ENCODE results near the gene POMZP3. TPM values are rescaled to one million over a fixed set of nuclear protein-coding genes. Genes with fewer than 3 reads are reported as not detected.
"Not testable (repeated sequence)": the region's sequence is repeated elsewhere in the genome, so short reads cannot be mapped to it uniquely, and the experiment has no call there.

POMZP3 gene
- polyA plus RNA-seq, 3 donors, result 1.1 to 3.9 (median 2.2) TPM

DNA sequence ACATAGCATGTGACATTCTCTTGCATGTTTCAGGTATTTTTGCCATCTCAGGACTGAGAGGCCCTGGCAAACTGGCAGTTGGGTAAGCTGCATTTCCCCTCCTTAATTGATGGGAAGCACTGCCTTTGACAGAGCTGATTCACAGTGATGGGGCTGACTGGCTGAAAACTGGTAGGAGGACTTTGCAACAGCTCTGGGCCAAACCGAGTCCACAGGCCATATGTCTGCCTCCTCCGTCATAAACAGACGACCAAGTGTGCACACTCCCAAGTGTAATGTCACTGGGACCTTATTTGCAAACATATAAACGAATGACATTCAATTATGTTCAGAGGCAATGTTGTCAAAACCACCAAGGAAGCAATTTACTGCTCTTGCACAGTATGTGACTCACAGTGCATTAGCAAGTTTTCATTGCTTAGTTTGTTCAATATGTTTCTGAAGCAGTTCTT lies 56.7 kb downstream of the POMZP3 start:
- H3K4me2 ChIP-seq (replicated peaks; ENCODE audit: extremely low read depth, low read length, poor library complexity, severe bottlenecking); H3K4me3 Mint-ChIP-seq; H3K27ac ChIP-seq (ENCODE audit: low read depth in 1 of 2, low read length in 2 of 2); DNase-seq; H3K4me1 Mint-ChIP-seq; H3K79me2 ChIP-seq (ENCODE audit: insufficient read depth, low read length); H3K9me3 ChIP-seq (replicated peaks in 1 of 2; ENCODE audit: control insufficient read depth in 1 of 2, insufficient read depth in 1 of 2, low read length in 2 of 2); H3K4me3 ChIP-seq (replicated peaks in 1 of 3; ENCODE audit: low read depth in 2 of 3, low read length in 3 of 3); H4K20me1 ChIP-seq (ENCODE audit: insufficient read depth, low read length); H3K4me1 ChIP-seq (ENCODE audit: control insufficient read depth in 1 of 2, insufficient read depth in 2 of 2, low read length in 2 of 2); H3K9ac ChIP-seq (ENCODE audit: insufficient read depth, low read length, poor library complexity, severe bottlenecking); H3K27me3 Mint-ChIP-seq (ENCODE audit: low read depth in 3 of 3); intact Hi-C loops (cut with micrococcal nuclease); H3K27me3 ChIP-seq (ENCODE audit: control insufficient read depth in 2 of 2, insufficient read depth in 2 of 2, low read length in 2 of 2); H2AFZ ChIP-seq (ENCODE audit: insufficient read depth, low read depth, low read length, poor library complexity, severe bottlenecking): not testable (repeated sequence)
- peaks cover 0 to 14% of the 10 kb centered on the region in 2 donors for H3K36me3 ChIP-seq (replicated peaks in 1 of 2; ENCODE audit: control insufficient read depth in 1 of 2, insufficient read depth in 2 of 2, low read length in 2 of 2)
- peaks cover 13 to 31% of the 10 kb centered on the region in 2 donors for H3K36me3 Mint-ChIP-seq
- H3K9me3 Mint-ChIP-seq, result peaks cover 0 to 11% (median 6%) of the 10 kb centered on the region in 7 donors
- peak overlapping the region in 1 of 7 donors; percentile 68 for H3K27ac Mint-ChIP-seq
- WGBS (ENCODE audit: insufficient coverage), result 86% methylated on average over 4 of the region's 4 CpGs

DNA sequence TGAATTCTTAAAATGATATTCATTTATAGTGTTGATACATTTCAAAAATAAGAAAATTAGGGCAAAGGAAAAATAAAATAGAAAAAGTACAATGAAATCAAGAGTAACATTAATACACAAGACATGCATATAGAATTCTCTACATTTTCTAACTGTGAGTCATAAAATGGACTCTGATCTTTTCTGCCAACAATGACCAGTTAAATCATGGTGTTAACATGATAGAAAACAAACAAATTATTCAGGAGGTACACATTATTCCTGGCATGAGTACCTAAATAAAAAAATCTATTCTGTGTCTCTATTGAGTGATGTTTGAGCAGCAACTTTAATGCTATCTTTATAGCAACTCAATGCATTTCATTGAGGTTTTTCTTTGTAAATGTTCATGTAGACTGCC lies 58.3 kb downstream of the POMZP3 start:
- Mint-ChIP-seq H3K36me3 (peaks cover 16 to 31% of the 10 kb centered on the region in 2 donors), H3K9me3 (peaks cover 0 to 11% (median 8%) of the 10 kb centered on the region in 7 donors)
- peaks cover 0 to 14% of the 10 kb centered on the region in 2 donors for H3K36me3 ChIP-seq (replicated peaks in 1 of 2; ENCODE audit: control insufficient read depth in 1 of 2, insufficient read depth in 2 of 2, low read length in 2 of 2)
- H3K4me1 Mint-ChIP-seq; H3K4me3 ChIP-seq (replicated peaks in 1 of 3; ENCODE audit: low read depth in 2 of 3, low read length in 3 of 3); H3K27ac Mint-ChIP-seq; H3K9ac ChIP-seq (ENCODE audit: insufficient read depth, low read length, poor library complexity, severe bottlenecking); intact Hi-C loops (cut with micrococcal nuclease); H3K4me1 ChIP-seq (ENCODE audit: control insufficient read depth in 1 of 2, insufficient read depth in 2 of 2, low read length in 2 of 2); H3K27me3 ChIP-seq (ENCODE audit: control insufficient read depth in 2 of 2, insufficient read depth in 2 of 2, low read length in 2 of 2); H2AFZ ChIP-seq (ENCODE audit: insufficient read depth, low read depth, low read length, poor library complexity, severe bottlenecking); H3K4me2 ChIP-seq (replicated peaks; ENCODE audit: extremely low read depth, low read length, poor library complexity, severe bottlenecking); H3K27me3 Mint-ChIP-seq (ENCODE audit: low read depth in 3 of 3); H3K9me3 ChIP-seq (replicated peaks in 1 of 2; ENCODE audit: control insufficient read depth in 1 of 2, insufficient read depth in 1 of 2, low read length in 2 of 2); H3K79me2 ChIP-seq (ENCODE audit: insufficient read depth, low read length); H3K4me3 Mint-ChIP-seq; H3K27ac ChIP-seq (ENCODE audit: low read depth in 1 of 2, low read length in 2 of 2); DNase-seq; H4K20me1 ChIP-seq (ENCODE audit: insufficient read depth, low read length): not testable (repeated sequence)

DNA sequence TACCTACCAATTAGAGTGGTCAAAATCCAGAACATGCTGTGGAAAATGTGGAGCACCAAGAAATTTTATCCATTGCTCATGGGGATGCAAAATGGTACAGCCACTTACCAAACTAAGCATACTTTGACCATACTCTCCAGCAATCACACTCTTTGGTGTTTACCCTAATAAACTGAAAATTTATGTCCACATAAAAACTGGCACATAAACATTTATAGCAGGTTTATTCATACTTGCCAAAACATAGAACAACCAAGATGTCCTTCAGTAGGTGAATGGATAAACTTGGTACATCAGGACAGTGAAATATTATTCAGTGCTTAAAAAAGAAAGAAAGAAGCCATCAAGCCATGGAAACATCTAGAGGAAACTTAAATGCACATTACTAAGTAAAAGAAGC lies 59.3 kb downstream of the POMZP3 start:
- H3K27ac ChIP-seq (ENCODE audit: low read depth in 1 of 2, low read length in 2 of 2); H3K4me3 ChIP-seq (replicated peaks in 1 of 3; ENCODE audit: low read depth in 2 of 3, low read length in 3 of 3); H3K4me1 ChIP-seq (ENCODE audit: control insufficient read depth in 1 of 2, insufficient read depth in 2 of 2, low read length in 2 of 2); H3K27me3 Mint-ChIP-seq (ENCODE audit: low read depth in 3 of 3); H3K4me2 ChIP-seq (replicated peaks; ENCODE audit: extremely low read depth, low read length, poor library complexity, severe bottlenecking); H3K79me2 ChIP-seq (ENCODE audit: insufficient read depth, low read length); H3K4me3 Mint-ChIP-seq; intact Hi-C loops (cut with micrococcal nuclease); DNase-seq; H4K20me1 ChIP-seq (ENCODE audit: insufficient read depth, low read length); H3K9me3 ChIP-seq (replicated peaks in 1 of 2; ENCODE audit: control insufficient read depth in 1 of 2, insufficient read depth in 1 of 2, low read length in 2 of 2); H3K27ac Mint-ChIP-seq; H2AFZ ChIP-seq (ENCODE audit: insufficient read depth, low read depth, low read length, poor library complexity, severe bottlenecking); H3K27me3 ChIP-seq (ENCODE audit: control insufficient read depth in 2 of 2, insufficient read depth in 2 of 2, low read length in 2 of 2); H3K4me1 Mint-ChIP-seq; H3K9ac ChIP-seq (ENCODE audit: insufficient read depth, low read length, poor library complexity, severe bottlenecking): not testable (repeated sequence)
- Mint-ChIP-seq H3K9me3 (peaks cover 0 to 11% (median 9%) of the 10 kb centered on the region in 7 donors), H3K36me3 (peaks cover 17 to 31% of the 10 kb centered on the region in 2 donors)
- H3K36me3 ChIP-seq (replicated peaks in 1 of 2; ENCODE audit: control insufficient read depth in 1 of 2, insufficient read depth in 2 of 2, low read length in 2 of 2), result peaks cover 0 to 12% of the 10 kb centered on the region in 2 donors

DNA sequence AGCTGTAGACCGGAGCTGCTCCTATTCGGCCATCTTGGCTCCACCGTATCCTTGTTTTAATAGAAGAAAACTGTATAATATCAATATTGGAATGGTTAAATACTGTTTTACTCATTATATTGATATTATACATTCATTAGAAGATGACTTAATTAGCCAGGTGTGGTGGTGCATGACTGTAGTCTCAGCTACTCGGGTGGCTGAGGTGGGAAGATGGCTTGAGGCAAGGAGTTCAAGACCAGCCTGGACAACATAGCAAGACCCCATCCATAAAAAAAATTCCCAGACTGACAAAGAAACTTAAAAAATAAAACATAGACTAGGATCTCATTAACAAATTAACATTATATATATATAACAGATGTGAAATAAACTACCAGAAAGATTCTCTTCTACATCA lies 59.8 kb downstream of the POMZP3 start:
- H3K79me2 ChIP-seq (ENCODE audit: insufficient read depth, low read length); H2AFZ ChIP-seq (ENCODE audit: insufficient read depth, low read depth, low read length, poor library complexity, severe bottlenecking); H3K4me3 Mint-ChIP-seq; H3K27ac Mint-ChIP-seq; H3K4me3 ChIP-seq (replicated peaks in 1 of 3; ENCODE audit: low read depth in 2 of 3, low read length in 3 of 3); H3K27ac ChIP-seq (ENCODE audit: low read depth in 1 of 2, low read length in 2 of 2); H3K36me3 ChIP-seq (replicated peaks in 1 of 2; ENCODE audit: control insufficient read depth in 1 of 2, insufficient read depth in 2 of 2, low read length in 2 of 2); H3K9me3 ChIP-seq (replicated peaks in 1 of 2; ENCODE audit: control insufficient read depth in 1 of 2, insufficient read depth in 1 of 2, low read length in 2 of 2); H3K4me1 Mint-ChIP-seq; H3K9ac ChIP-seq (ENCODE audit: insufficient read depth, low read length, poor library complexity, severe bottlenecking); H3K27me3 ChIP-seq (ENCODE audit: control insufficient read depth in 2 of 2, insufficient read depth in 2 of 2, low read length in 2 of 2); H3K4me1 ChIP-seq (ENCODE audit: control insufficient read depth in 1 of 2, insufficient read depth in 2 of 2, low read length in 2 of 2); DNase-seq; H3K4me2 ChIP-seq (replicated peaks; ENCODE audit: extremely low read depth, low read length, poor library complexity, severe bottlenecking); H3K27me3 Mint-ChIP-seq (ENCODE audit: low read depth in 3 of 3); H4K20me1 ChIP-seq (ENCODE audit: insufficient read depth, low read length); intact Hi-C loops (cut with micrococcal nuclease): not testable (repeated sequence)
- Mint-ChIP-seq H3K36me3 (peaks cover 15 to 31% of the 10 kb centered on the region in 2 donors), H3K9me3 (peaks cover 0 to 11% (median 9%) of the 10 kb centered on the region in 7 donors)
- WGBS (ENCODE audit: insufficient coverage), result no CpG with 5 or more reads among the region's 4 CpGs
